DMS79 (cell line): ENCODE data around the gene OIP5.
"Not testable (repeated sequence)": the region's sequence is repeated elsewhere in the genome, so short reads cannot be mapped to it uniquely, and the experiment has no call there.

Source experiments
- DNase-seq: peaks from one replicate; lab custom pipeline; 2025; lab: John Stamatoyannopoulos, UW

Gene OIP5

GRCh38 chr15:41332194-41333025 is at the start of gene OIP5, which contains the start of gene NUSAP1:
OIP5 (minus strand) TSS chr15:41332591; CDS start chr15:41332561, 30 bp downstream.
NUSAP1 (plus strand) TSS chr15:41332881; CDS start chr15:41332958, 77 bp downstream.
- peak; percentile 98 for DNase-seq

DNA sequence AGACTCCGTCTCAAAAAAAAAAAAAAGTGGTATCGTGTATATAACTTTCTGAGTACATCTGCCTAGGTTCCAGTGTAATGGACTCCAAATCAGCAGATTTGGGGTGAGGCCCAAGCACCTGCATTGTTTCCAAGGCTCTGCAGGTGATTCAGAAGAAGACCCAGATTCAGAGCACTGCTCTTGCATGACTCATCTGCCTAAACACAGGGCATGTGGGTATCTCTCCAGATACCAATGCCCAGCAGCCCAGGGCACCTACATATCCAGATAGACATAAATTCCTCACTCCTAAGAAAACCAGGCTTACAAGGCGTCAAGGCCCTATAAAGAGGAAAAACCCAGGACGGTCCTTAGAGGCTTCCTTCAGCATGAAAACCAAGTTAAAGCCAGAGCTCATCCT is 45.6 kb upstream of the OIP5 start:
- DNase-seq: no peak

- no peak for DNase-seq
These were observed 35.0 kb upstream of the OIP5 start for GRCh38 chr15:41367418-41367817.

DNA sequence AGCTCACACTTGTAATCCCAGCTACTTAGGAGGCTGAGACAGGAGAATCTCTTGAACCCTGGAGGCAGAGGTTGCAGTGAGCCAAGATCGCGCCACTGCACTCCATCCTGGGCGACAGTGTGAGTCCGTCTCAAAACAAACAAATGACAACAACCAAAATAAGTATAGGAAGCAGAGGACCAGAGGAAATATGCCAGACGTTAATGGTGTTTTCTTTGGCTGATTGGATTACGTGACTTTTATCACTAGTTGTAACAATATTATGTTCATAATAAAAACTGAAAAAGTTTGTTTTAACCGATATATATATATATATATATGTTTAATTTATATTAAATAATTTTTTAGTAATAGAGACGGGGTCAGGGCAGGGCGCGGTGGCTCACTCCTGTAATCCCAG is 22.0 kb upstream of the OIP5 start:
- DNase-seq: no peak

DNA sequence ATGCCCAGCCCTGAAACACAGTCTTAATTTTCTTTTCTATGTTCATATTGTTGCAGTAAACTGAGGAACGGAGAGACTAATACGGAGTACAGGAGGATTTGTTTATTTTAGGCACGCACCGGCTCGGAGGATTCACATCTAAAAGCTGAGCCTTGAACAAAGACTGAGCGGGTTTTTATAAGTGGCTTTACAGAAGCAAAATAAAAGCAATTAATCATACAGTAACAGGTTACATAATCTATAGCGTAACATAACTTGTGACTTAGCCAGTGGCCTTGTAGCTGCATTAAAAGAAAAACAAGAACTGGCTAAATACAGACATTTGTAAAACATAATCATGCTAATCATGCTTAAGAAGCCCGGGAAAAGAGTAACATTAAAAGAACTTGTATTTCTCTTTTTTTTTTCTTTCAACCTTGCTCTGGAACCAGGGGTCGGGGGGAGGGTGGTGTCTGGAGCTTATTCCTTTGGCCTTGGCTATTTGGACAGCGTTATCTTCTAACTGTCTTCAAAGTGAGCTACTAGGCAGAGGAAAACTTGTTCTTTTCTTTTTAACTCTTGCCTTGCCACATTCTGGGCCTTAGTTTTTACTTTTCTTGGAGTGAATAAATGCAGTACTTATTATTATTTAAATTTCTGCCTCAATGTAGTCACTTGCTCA is 17.8 kb upstream of the OIP5 start:
- DNase-seq: no peak

DNA sequence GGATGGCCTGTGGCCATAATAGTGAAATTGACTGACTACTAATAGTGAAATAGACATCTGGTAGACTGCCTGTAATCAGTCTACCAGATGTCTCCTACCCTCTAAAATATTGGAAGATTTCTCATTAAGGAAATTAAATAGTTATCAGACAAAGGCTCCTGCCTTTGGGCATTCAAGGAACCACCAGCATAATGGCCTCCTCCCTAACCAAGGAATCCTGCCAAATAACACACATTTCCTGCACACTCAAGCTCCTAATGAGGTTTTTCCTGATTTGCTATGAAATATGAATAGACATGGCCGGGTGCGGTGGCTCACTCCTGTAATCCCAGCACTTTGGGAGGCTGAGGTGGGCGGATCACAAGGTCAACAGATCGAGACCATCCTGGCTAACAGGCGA is 14.8 kb upstream of the OIP5 start:
- no peak for DNase-seq

DNA sequence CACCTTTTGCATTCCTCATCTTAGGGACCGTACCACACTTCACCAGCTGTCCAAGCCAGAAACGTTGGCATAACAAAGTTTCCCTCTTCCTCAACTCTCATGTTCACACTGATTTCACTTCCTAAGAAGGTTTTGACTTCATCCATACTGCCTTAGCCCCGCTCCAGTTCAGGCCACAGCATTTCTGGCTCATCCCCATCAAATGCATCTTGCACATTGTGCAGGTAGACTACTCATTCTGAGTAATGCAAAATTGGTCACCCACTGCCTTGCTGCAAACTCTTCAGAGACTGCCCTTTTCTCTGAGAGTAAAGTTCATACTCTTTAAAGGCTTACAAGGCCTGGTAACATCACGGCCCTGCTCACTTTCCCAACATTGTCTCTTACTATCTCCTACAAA is 9.1 kb upstream of the OIP5 start:
- DNase-seq: no peak

GRCh38 chr15:41340189-41340695 is 7.9 kb upstream of the OIP5 start:
- DNase-seq: no peak

GRCh38 chr15:41337631-41338522 is 5.5 kb upstream of the OIP5 start:
- DNase-seq: no peak

DNA sequence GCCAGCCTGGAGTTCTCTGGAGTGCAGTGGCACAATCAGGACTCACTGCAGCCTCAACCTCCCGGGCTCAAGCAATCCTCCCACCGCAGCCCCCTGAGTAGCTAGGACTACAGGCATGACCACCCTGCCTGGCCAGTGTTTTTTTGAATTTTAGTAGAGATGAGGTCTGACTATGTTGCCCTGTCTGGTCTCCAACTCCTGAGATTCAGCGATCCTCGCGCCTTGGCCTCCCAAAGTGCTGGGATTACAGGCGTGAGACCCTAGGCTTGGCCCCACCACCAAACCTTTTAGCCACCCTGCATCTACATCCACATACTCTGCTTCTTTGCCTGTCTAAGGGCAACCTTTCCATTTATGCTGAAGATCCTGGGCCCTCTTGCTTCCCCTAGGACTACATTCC is 4.7 kb upstream of the OIP5 start:
- DNase-seq: no peak

DNA sequence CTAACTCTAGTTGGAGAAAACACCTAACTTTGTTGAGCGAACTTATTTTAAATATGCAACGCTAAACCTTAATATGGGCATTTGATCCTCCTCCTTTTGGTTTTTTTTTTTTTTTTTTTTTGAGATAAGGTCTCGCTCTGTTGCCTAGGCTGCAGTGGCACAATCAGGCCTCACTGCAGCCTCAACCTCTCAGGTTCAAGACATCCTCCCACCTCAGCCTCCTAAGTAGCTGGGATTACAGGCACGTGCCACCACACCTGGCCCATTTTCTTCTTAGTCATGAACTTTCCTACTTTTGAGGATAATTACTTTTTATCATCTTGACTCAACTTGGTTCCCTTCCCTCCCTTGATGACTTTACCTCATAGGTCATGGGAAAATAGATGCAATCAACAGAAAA is 4.2 kb upstream of the OIP5 start:
- no peak for DNase-seq

GRCh38 chr15:41334293-41335120 is 2.1 kb upstream of the OIP5 start:
- DNase-seq: no peak

DNA sequence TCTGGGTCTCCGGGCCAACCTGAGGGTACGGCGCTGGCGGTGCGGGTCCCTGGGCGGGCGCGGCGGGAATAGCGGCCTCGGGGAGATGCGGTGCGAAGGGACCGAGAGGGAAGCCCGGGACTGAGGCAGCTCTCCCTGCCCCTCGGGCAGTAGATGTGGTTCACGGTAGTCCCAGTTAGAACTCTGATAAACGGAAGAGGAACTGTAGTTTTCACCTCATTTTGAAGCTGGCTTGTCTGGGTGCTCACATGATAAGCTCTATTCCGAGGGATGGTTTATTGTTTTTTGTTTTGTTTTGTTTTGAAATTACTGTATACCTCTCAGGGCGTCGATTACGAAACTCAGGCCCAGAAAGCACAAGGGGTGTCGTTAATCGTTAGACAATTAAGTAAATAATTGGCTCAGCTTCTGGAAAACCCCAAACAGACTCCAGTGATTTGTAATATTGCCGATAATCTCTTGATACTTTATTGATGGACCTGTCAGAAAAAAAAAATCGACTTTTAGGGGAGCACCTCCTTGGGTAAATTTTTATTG is 703 bp upstream of the OIP5 start:
- DNase-seq: no peak

DNA sequence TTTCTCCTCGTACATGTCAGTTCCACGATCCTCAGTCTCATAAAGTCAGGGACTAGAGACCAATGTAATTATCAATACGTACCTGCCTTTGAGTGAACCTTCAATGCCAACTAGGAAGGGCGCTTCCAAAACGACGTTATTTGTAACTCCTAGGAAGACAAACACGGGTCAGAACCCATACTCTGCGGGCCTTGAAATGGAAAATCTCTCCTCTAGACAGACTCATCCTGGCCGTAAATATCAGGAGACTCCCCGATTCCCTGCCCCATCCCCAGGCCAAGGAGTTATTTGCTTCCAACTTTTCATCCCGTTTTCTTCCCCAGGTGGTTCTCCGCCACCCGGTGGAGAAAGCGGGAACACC is 578 bp downstream of the OIP5 start:
- DNase-seq: no peak

DNA sequence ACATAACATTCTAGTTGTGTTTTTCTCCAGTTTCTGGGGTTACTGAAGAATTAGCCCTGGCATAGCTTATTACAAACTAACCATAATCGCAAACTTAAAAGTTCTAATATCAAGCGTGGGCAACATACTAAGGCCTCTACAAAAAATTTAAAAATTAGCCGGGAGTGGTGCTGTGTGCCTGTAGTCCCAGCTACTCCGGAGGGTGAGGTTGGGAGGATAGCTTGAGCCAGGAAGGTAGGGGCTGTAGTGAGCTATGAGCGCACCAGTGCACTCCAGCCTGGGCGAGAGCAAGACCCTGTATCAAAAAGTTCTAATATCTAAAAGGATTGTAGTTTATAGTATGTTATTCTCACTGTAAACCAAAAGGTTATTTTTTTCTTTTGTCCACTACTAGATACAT is 1.1 kb downstream of the OIP5 start:
- no peak for DNase-seq

DNA sequence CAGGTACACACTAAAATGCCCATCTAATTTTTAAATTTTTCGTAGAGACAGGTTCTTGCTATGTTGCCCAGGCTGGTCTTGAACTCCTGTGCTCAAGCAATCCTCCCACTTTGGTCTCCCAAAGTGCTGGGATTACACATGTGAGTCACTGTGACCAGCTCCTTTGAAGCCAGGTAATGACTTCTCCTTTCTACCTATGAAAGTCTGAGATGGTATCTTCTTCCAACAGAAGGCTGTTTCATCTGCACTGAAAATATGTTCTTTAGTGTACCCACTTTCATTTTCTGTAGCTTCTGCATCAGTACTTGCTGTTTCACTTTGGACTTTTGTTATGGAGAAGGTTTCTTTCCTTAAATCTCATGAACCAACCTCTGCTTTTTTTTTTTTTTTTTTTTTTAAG is 8.8 kb downstream of the OIP5 start:
- no peak for DNase-seq

DNA sequence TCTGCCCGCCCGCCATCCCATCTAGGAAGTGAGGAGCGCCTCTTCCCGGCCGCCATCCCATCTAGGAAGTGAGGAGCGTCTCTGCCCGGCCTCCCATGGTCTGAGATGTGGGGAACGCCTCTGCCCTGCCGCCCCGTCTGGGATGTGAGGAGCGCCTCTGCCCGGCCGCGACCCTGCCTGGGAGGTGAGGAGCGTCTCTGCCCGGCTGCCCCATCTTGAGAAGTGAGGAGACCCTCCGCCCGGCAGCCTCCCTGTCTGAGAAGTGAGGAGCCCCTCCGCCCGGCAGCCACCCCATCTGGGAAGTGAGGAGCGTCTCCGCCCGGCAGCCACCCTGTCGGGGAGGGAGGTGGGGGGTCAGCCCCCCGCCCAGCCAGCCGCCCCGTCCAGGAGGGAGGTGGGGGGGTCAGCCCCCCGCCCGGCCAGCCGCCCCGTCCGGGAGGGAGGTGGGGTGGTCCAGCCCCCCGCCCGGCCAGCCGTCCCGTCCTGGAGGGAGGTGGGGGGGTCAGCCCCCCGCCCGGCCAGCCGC is 11.5 kb downstream of the OIP5 start:
- not testable (repeated sequence) for DNase-seq

GRCh38 chr15:41309226-41309905 is 23.0 kb downstream of the OIP5 start:
- DNase-seq: no peak

DNA sequence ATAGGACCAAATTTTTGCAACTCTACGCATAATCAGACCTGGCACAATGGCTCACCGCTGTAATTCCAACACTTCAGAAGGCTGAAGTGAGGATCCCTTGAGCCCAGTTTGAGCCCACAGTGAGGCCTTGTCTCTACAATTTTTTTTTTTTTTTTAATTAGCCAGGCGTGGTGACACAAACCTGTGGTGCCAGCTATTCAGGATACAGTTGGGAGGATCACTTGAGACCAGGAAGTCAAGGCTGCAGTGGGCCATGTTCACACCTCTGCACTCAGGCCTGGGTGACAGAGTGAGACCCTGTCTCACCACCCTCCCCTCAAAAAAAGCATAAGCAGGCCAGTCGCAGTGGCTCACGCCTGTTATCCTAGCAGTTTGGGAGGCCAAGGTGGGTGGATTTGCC is 24.7 kb downstream of the OIP5 start:
- DNase-seq: no peak

- no peak for DNase-seq
These were observed 28.1 kb downstream of the OIP5 start for GRCh38 chr15:41304149-41304770.
